Activated naive CD4-positive, alpha-beta T cell treated with anti-CD3 and anti-CD28 coated beads for 36 hours (primary cell): Measurements from ENCODE around the gene EIF4ENIF1. TPM values are rescaled to one million over a fixed set of nuclear protein-coding genes. Genes with fewer than 3 reads are reported as not detected.
"Not testable (repeated sequence)": the region's sequence is repeated elsewhere in the genome, so short reads cannot be mapped to it uniquely, and the experiment has no call there.

Experiments
- CTCF ChIA-PET: fragments of 350-600 bp; sonication (Branson Sonifier 250); formaldehyde crosslinking; loops from one replicate; lab custom pipeline; 2021; ENCODE audit warnings: antibody characterized with exemption; lab: Charles Lee
- DNase-seq: peaks from one replicate; pipeline ENCODE4 v3.0.0-alpha.2; 2020
- H3K27ac Mint-ChIP-seq: one replicate; pipeline ENCODE4 v1.8.0; 2021; ENCODE audit warnings: mild to moderate bottlenecking, mixed read lengths
- H3K27me3 Mint-ChIP-seq: one replicate; pipeline ENCODE4 v1.8.0; 2021; ENCODE audit warnings: low read depth, mixed read lengths
- H3K36me3 Mint-ChIP-seq: one replicate; pipeline ENCODE4 v1.8.0; 2021; ENCODE audit warnings: low read depth, mixed read lengths
- H3K4me1 Mint-ChIP-seq: one replicate; pipeline ENCODE4 v1.8.0; 2021; ENCODE audit warnings: low read depth, mixed read lengths
- H3K4me3 Mint-ChIP-seq: one replicate; pipeline ENCODE4 v1.8.0; 2021; ENCODE audit warnings: mild to moderate bottlenecking, moderate library complexity, mixed read lengths
- H3K9me3 Mint-ChIP-seq: one replicate; pipeline ENCODE4 v1.8.0; 2021; ENCODE audit warnings: mixed read lengths
- intact Hi-C: fragments of 100-400 bp; cut with micrococcal nuclease; formaldehyde crosslinking; loops from one replicate; pipeline ENCODE4 v1.15.1; 2023
- total RNA-seq, 2 experiments: library from RNA; stranded (reverse); gene quantifications; one replicate each; pipeline ENCODE4 v1.2.3, GENCODE V29; 2021

EIF4ENIF1 gene
- total RNA-seq, 2 experiments from 2014 or later: 28.1 to 29.0 TPM

- Mint-ChIP-seq H3K27me3 (no peaks in the 10 kb centered on the region), H3K36me3 (peaks cover 12% of the 10 kb centered on the region), H3K4me1 (peaks cover 49% of the 10 kb centered on the region), H3K27ac (peak overlapping the region; percentile 97), H3K9me3 (no peaks in the 10 kb centered on the region), H3K4me3 (peak overlapping the region; percentile 83)
- intact Hi-C loops: loop anchor here (5.0 to 10.0 kb wide), 2 partner anchors 199 to 277 kb away; partner anchors contain the start of genes LIMK2 and PIK3IP1
- DNase-seq: no peak
- CTCF ChIA-PET: interaction anchor here (0.6 to 1.7 kb wide), 4 partner anchors 14 to 146 kb away, joined by 3 to 6 read pairs (median 4); no protein-coding TSS in a partner anchor
Observed at GRCh38 chr22:31491218-31491962, 1.7 kb upstream of the EIF4ENIF1 start.

GRCh38 chr22:31490496-31490925, 869 bp upstream of the EIF4ENIF1 start:
- intact Hi-C loops: loop anchor here (5.0 to 10.0 kb wide), 2 partner anchors 198 to 276 kb away; partner anchors contain the start of genes LIMK2 and PIK3IP1
- peaks cover 44% of the 10 kb centered on the region for H3K4me1 Mint-ChIP-seq
- peaks cover 14% of the 10 kb centered on the region for H3K36me3 Mint-ChIP-seq
- H3K9me3 Mint-ChIP-seq: no peaks in the 10 kb centered on the region
- no peaks in the 10 kb centered on the region for H3K27me3 Mint-ChIP-seq
- peak overlapping the region; percentile 97 for H3K27ac Mint-ChIP-seq
- H3K4me3 Mint-ChIP-seq: peak overlapping the region; percentile 83
- CTCF ChIA-PET: interaction anchor here (1.0 to 1.7 kb wide), 3 partner anchors 28 to 147 kb away, joined by 3 to 6 read pairs (median 4); no protein-coding TSS in a partner anchor
- DNase-seq: peak; percentile 74

- CTCF ChIA-PET: interaction anchor here (0.6 to 1.8 kb wide), 5 partner anchors 13 to 341 kb away, joined by 3 to 5 read pairs (median 4); no protein-coding TSS in a partner anchor
- Mint-ChIP-seq H3K9me3 (no peaks in the 10 kb centered on the region), H3K4me1 (peaks cover 48% of the 10 kb centered on the region), H3K36me3 (peaks cover 23% of the 10 kb centered on the region), H3K27ac (peak overlapping the region; percentile 79), H3K27me3 (no peaks in the 10 kb centered on the region), H3K4me3 (peak overlapping the region; percentile 78)
- intact Hi-C loops: loop anchor here (1.0 to 2.0 kb wide), 6 partner anchors 37 to 456 kb away; partner anchors contain the start of genes PATZ1 and PRR14L
- DNase-seq: peak; percentile 63
Observed at GRCh38 chr22:31488988-31489617, 539 bp downstream of the EIF4ENIF1 start.

- H3K36me3 Mint-ChIP-seq: peaks cover 27% of the 10 kb centered on the region
- no peak for DNase-seq
- no peaks in the 10 kb centered on the region for H3K9me3 Mint-ChIP-seq
- CTCF ChIA-PET: interaction anchor here (0.6 to 1.8 kb wide), 6 partner anchors 36 to 341 kb away, joined by 3 to 5 read pairs (median 4); no protein-coding TSS in a partner anchor
- peaks cover 49% of the 10 kb centered on the region for H3K4me1 Mint-ChIP-seq
- intact Hi-C loops: loop anchor here (2.0 kb wide), 1 partner anchor 142 kb away; the partner anchor contains the start of gene PATZ1
- H3K27ac Mint-ChIP-seq: peak overlapping the region; percentile 79
- H3K4me3 Mint-ChIP-seq: peak overlapping the region; percentile 78
- no peaks in the 10 kb centered on the region for H3K27me3 Mint-ChIP-seq
Observed at GRCh38 chr22:31488346-31488883, 1.2 kb downstream of the EIF4ENIF1 start.

- intact Hi-C loops: no loop called here
- Mint-ChIP-seq H3K36me3 (peaks cover 40% of the 10 kb centered on the region), H3K4me1 (peaks cover 45% of the 10 kb centered on the region), H3K27ac (peak overlapping the region; percentile 8), H3K27me3 (no peaks in the 10 kb centered on the region), H3K9me3 (no peaks in the 10 kb centered on the region), H3K4me3 (no peak overlapping the region)
- DNase-seq: no peak
- CTCF ChIA-PET: interaction anchor here (1.1 kb wide), 1 partner anchor 76 kb away, joined by 3 read pairs; no protein-coding TSS in a partner anchor
Observed at GRCh38 chr22:31486951-31487350, 2.7 kb downstream of the EIF4ENIF1 start.

GRCh38 chr22:31486369-31486768, 3.3 kb downstream of the EIF4ENIF1 start:
- peak overlapping the region; percentile 8 for H3K27ac Mint-ChIP-seq

GRCh38 chr22:31482470-31482869, 7.2 kb downstream of the EIF4ENIF1 start:
- CTCF ChIA-PET, DNase-seq, H3K9me3 Mint-ChIP-seq, H3K4me3 Mint-ChIP-seq, H3K27me3 Mint-ChIP-seq, H3K27ac Mint-ChIP-seq, intact Hi-C loops: not testable (repeated sequence)
- Mint-ChIP-seq H3K36me3 (peaks cover 56% of the 10 kb centered on the region), H3K4me1 (peaks cover 33% of the 10 kb centered on the region)

More at GRCh38 chr22:31486369-31486768, 3.3 kb downstream of the EIF4ENIF1 start:
- peaks cover 40% of the 10 kb centered on the region for H3K4me1 Mint-ChIP-seq
- CTCF ChIA-PET: interaction anchor here (1.1 kb wide), 1 partner anchor 75 kb away, joined by 3 read pairs; no protein-coding TSS in a partner anchor
- DNase-seq, H3K9me3 Mint-ChIP-seq, H3K27me3 Mint-ChIP-seq, H3K4me3 Mint-ChIP-seq, intact Hi-C loops: not testable (repeated sequence)
- H3K36me3 Mint-ChIP-seq: peaks cover 45% of the 10 kb centered on the region

GRCh38 chr22:31481129-31481528, 8.5 kb downstream of the EIF4ENIF1 start:
- H3K4me3 Mint-ChIP-seq: no peak overlapping the region
- CTCF ChIA-PET: interaction anchor here (1.3 kb wide), 1 partner anchor 29 kb away, joined by 4 read pairs; no protein-coding TSS in a partner anchor
- H3K9me3 Mint-ChIP-seq: no peaks in the 10 kb centered on the region
- H3K36me3 Mint-ChIP-seq: peaks cover 53% of the 10 kb centered on the region
- peaks cover 32% of the 10 kb centered on the region for H3K4me1 Mint-ChIP-seq
- no peak overlapping the region for H3K27ac Mint-ChIP-seq
- DNase-seq: no peak
- H3K27me3 Mint-ChIP-seq: no peaks in the 10 kb centered on the region
- intact Hi-C loops: no loop called here

- no peak overlapping the region for H3K27ac Mint-ChIP-seq
- DNase-seq: no peak
- H3K36me3 Mint-ChIP-seq: peaks cover 36% of the 10 kb centered on the region
- H3K9me3 Mint-ChIP-seq: no peaks in the 10 kb centered on the region
- no peaks in the 10 kb centered on the region for H3K27me3 Mint-ChIP-seq
- peaks cover 18% of the 10 kb centered on the region for H3K4me1 Mint-ChIP-seq
- intact Hi-C loops: no loop called here
- no peak overlapping the region for H3K4me3 Mint-ChIP-seq
- CTCF ChIA-PET: interaction anchor here (0.5 to 0.6 kb wide), 4 partner anchors 9 to 216 kb away, joined by 3 to 6 read pairs (median 4); no protein-coding TSS in a partner anchor
Observed at GRCh38 chr22:31477329-31477728, 12.3 kb downstream of the EIF4ENIF1 start.

- H3K9me3 Mint-ChIP-seq: no peaks in the 10 kb centered on the region
- no peak overlapping the region for H3K4me3 Mint-ChIP-seq
- intact Hi-C loops: no loop called here
- DNase-seq: peak; percentile 17
- H3K27ac Mint-ChIP-seq: no peak overlapping the region
- H3K4me1 Mint-ChIP-seq: peaks cover 20% of the 10 kb centered on the region
- peaks cover 32% of the 10 kb centered on the region for H3K36me3 Mint-ChIP-seq
- no peaks in the 10 kb centered on the region for H3K27me3 Mint-ChIP-seq
- CTCF ChIA-PET: interaction anchor here (0.7 kb wide), 1 partner anchor 13 kb away, joined by 3 read pairs; no protein-coding TSS in a partner anchor
Observed at GRCh38 chr22:31475800-31476199, 13.8 kb downstream of the EIF4ENIF1 start.

- intact Hi-C loops: no loop called here
- Mint-ChIP-seq H3K36me3 (peaks cover 29% of the 10 kb centered on the region), H3K4me1 (peaks cover 20% of the 10 kb centered on the region), H3K27me3 (no peaks in the 10 kb centered on the region), H3K4me3 (no peak overlapping the region), H3K9me3 (no peaks in the 10 kb centered on the region), H3K27ac (no peak overlapping the region)
- CTCF ChIA-PET: no interaction called here
- no peak for DNase-seq
Observed at GRCh38 chr22:31474743-31475142, 14.9 kb downstream of the EIF4ENIF1 start.
